SK-N-SH treated with all-trans-retinoic acid at 6 μM for 48 hours (cell line): ENCODE results near the gene SSRP1.

Experiments used
- ZFP30 ChIP-seq: fragments of 450-650 bp; formaldehyde crosslinking; IDR thresholded peaks from 2 replicates; pipeline ENCODE4 v1.5.0; 2022; ENCODE audit warnings: mild to moderate bottlenecking, moderate library complexity
- TF ChIP-seq, protein P1 (sequence below): fragments of 250-450 bp; sonication (Bioruptor Pico); IDR thresholded peaks from 2 replicates; pipeline ENCODE4 v1.5.1; 2021; ENCODE audit warnings: mild to moderate bottlenecking, moderate library complexity
- TF ChIP-seq, protein P2 (sequence below): fragments of 250-450 bp; sonication (Bioruptor Pico); IDR thresholded peaks from 2 replicates; pipeline ENCODE4 v1.8.0; 2020; ENCODE audit warnings: mild to moderate bottlenecking, moderate library complexity, borderline replicate concordance

DNA sequence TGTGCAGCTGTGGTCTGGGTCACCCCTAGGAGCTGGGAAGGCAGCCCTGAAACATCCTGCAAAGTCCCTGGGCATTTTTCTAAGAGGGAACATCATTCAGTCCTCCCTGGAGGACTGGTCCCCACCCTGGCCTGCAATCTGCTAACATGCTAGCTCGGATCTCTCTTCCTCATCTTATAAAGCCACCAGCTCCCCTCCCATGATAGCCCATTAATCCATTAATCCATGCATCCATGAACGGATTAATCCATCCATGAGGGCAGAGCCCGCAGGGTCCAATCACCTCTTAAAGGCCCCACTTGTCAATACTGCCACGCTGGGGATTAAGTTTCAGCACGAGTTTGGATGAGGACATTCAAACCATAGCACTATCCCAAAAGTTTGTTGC, 33.1 kb upstream of the SSRP1 start:
- TF ChIP-seq, protein P1, sequence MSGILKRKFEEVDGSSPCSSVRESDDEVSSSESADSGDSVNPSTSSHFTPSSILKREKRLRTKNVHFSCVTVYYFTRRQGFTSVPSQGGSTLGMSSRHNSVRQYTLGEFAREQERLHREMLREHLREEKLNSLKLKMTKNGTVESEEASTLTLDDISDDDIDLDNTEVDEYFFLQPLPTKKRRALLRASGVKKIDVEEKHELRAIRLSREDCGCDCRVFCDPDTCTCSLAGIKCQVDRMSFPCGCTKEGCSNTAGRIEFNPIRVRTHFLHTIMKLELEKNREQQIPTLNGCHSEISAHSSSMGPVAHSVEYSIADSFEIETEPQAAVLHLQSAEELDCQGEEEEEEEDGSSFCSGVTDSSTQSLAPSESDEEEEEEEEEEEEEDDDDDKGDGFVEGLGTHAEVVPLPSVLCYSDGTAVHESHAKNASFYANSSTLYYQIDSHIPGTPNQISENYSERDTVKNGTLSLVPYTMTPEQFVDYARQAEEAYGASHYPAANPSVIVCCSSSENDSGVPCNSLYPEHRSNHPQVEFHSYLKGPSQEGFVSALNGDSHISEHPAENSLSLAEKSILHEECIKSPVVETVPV, result no peak
- TF ChIP-seq, protein P2, sequence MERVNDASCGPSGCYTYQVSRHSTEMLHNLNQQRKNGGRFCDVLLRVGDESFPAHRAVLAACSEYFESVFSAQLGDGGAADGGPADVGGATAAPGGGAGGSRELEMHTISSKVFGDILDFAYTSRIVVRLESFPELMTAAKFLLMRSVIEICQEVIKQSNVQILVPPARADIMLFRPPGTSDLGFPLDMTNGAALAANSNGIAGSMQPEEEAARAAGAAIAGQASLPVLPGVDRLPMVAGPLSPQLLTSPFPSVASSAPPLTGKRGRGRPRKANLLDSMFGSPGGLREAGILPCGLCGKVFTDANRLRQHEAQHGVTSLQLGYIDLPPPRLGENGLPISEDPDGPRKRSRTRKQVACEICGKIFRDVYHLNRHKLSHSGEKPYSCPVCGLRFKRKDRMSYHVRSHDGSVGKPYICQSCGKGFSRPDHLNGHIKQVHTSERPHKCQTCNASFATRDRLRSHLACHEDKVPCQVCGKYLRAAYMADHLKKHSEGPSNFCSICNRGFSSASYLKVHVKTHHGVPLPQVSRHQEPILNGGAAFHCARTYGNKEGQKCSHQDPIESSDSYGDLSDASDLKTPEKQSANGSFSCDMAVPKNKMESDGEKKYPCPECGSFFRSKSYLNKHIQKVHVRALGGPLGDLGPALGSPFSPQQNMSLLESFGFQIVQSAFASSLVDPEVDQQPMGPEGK (CRISPR knock-in tag), result no peak
- no peak for TF ChIP-seq ZFP30 (CRISPR knock-in tag)
